A673 (cell line): ENCODE data around the gene RNF183.

Source experiments
- CTCF ChIP-seq: fragments of 300-800, 200-600 bp; sonication (generic); conservative IDR thresholded peaks from 2 replicates; pipeline ENCODE4 v1.5.1; 2017; ENCODE audit warnings: low read depth, mild to moderate bottlenecking, antibody characterized with exemption, low read length, moderate library complexity, mixed read lengths
- EZH2 ChIP-seq: fragments of 200-600 bp; sonication (generic); IDR thresholded peaks from 2 replicates; pipeline ENCODE4 v1.6.1; 2017; ENCODE audit warnings: borderline replicate concordance, low read depth, mild to moderate bottlenecking, mixed read lengths, antibody characterized with exemption, low read length; ENCODE audit not compliant: poor library complexity, severe bottlenecking

GRCh38 chr9:113267911-113268566, 35.1 kb downstream of the RNF183 start:
- TF ChIP-seq CTCF: no peak
- TF ChIP-seq EZH2: no peak
